HS-5 (cell line): Measurements from ENCODE around the gene CD8B2.
"Not testable (repeated sequence)": the region's sequence is repeated elsewhere in the genome, so short reads cannot be mapped to it uniquely, and the experiment has no call there.

Experiments
- DNase-seq: peaks from one replicate; pipeline ENCODE4 v3.0.0-alpha.2; 2012; ENCODE audit warnings: low read depth

The CD8B2 gene

GRCh38 chr2:106486551-106487385 is at the start of gene CD8B2:
TSS of gene CD8B2 (plus strand) at chr2:106487364. CDS start at chr2:106487427, 63 bp downstream.
- not testable (repeated sequence) for DNase-seq

DNA sequence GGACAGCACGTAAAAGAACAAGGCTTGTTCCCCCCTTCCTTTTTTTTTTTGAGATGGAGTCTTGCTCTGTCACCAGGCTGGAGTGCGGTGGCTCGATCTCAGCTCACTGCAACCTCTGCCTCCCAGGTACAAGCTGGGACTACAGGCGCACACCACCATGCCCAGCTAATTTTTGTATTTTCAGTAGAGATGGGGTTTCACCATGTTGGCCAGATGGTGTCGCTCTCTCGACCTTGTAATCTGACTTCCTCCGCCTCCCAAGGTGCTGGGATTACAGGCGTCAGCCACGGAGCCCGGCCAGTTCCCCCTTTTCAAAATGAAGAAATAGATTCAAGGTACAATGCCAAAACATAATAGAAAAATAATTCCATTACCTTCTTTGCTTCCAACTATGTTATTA is 25.3 kb upstream of the CD8B2 start:
- DNase-seq, result not testable (repeated sequence)

GRCh38 chr2:106467516-106467915 is 19.6 kb upstream of the CD8B2 start:
- not testable (repeated sequence) for DNase-seq

GRCh38 chr2:106468107-106468506 is 19.1 kb upstream of the CD8B2 start, which contains the start of gene RGPD3:
TSS of gene RGPD3 (minus strand) at chr2:106468413. CDS start at chr2:106468288, 125 bp downstream.
- DNase-seq, result not testable (repeated sequence)

DNA sequence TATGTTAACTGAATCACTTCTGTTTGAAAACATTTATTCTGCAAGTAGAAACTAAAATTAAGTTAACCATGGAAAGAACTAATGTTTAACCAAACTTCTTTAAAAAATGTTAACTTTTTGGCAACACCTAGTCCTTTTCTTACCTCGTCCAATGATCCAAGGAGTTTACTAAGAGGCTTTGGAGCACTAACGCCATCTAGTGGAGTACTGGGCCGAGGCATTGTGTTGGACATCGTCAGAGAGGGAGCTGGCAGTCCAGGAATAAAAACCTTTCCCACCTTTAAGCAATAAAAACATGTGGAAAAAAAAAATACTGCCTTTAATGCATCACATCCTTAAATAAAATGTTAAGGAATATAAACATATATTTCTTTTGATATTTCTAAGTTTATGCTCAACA is 16.5 kb upstream of the CD8B2 start:
- not testable (repeated sequence) for DNase-seq

DNA sequence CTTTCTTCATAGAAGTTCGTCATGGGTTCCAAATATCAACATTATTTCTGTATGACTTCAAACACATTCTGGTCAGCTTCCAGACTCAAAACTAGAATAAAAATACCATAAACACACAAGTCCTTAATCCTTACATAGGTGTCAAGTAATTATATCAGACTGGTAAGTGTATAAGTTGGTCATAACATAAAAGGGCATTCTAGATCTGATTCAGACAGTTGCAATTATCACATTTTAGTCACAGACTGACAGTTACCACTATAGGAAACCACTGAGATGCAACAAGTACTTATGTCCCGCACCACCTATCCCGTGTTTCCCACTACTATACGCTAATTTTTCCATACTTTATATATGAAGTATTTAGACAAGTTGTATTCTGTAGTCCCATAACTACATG is 9.5 kb upstream of the CD8B2 start:
- DNase-seq, result not testable (repeated sequence)

DNA sequence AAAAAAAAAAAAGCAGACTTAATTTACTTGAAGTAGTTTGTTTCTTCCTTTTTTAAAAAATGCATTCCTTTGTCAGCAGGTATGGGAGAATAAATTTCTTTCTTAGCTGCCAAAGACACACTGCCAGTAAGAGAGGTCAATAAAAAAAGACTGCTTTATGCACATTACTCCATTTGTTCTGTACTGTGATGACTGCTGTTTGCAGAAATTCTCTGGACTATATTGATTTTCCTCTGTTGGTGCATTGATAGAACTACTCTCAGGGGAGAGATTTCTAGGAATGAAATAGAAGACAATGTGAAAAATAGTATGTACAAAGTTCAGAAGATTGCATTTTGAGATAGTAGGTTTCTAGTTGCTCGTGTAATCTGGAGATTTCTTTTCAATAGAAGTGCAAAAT is 7.6 kb upstream of the CD8B2 start:
- DNase-seq, result not testable (repeated sequence)

DNA sequence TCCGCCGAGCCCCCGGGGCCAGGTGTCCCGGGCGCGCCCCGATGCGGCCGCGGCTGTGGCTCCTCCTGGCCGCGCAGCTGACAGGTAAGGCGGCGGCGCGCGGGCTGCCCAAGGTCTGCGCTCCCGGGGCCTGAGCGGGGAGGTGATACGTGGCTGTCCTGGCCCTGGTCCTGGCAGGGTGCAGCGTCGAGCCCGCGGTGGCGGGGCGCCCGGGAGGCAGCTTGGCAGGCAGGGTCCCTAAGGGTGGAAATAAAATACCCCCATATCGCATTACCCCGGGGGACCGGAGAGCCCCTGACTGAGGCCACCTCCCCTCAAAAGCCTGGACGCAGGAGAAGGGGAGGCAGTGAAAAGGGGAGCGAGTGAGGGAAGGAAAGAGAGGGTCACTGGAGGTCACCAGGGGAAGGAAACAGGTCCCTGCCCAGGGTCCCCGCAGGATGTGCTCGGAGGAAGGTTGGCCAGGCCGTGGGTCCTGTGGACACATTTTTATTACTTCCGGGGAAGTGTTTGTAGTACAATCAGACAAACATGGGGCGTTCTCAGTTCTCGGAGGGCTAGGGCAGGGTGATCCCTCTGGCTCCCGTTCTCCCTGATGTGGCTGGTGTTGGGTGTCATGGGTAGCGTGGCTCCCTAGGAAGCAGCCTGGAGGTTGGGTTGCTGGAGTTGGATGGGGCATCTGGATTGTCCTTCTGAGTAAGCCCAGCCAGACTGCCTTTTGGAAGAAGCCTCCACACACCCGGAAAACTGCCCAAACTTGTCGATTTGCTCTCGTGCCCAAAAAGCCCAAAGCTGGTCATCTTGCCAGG is 425 bp downstream of the CD8B2 start:
- DNase-seq, result not testable (repeated sequence)

- DNase-seq, result not testable (repeated sequence)
Observed at GRCh38 chr2:106489701-106490100, 2.5 kb downstream of the CD8B2 start.

GRCh38 chr2:106492399-106492798 is 5.2 kb downstream of the CD8B2 start:
- not testable (repeated sequence) for DNase-seq

DNA sequence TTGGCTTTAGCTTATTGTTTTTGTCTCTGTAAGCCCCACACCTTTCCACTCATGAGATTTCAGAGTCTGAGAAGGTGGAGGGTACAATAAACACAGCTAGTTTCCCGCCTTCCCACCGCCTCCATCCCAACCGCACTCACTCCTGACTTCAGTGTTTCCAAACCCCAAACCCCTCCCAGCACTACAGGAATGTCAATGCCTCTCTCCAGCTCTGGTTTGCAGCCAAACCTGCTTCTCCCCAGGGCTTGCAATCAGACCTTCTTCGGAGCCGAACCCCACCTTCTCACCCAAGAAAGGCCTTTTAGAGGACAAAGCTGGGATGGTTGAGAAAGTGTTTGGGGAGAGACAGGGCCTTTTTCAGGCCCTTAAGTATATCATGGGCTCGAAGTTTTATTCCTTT is 5.7 kb downstream of the CD8B2 start:
- DNase-seq, result not testable (repeated sequence)

GRCh38 chr2:106498549-106498948 is 11.4 kb downstream of the CD8B2 start:
- DNase-seq, result not testable (repeated sequence)

DNA sequence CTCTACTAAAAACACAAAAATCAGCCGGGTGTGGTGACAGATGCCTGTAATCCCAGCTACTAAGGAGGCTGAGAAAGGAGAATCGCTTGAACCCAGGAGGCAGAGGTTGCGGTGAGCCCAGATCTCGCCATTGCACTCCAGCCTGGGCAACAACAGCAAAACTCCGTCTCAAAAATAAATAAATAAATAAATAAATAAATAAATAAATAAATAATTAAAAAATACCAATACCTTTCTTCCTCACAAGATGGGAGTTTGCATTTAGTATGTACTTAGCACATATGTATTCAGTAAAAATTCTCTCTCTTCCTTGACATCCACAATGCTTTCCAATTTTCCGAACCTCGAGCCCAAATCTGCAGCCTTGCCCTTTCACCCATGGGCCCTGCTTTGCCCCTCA is 13.2 kb downstream of the CD8B2 start:
- DNase-seq, result not testable (repeated sequence)

DNA sequence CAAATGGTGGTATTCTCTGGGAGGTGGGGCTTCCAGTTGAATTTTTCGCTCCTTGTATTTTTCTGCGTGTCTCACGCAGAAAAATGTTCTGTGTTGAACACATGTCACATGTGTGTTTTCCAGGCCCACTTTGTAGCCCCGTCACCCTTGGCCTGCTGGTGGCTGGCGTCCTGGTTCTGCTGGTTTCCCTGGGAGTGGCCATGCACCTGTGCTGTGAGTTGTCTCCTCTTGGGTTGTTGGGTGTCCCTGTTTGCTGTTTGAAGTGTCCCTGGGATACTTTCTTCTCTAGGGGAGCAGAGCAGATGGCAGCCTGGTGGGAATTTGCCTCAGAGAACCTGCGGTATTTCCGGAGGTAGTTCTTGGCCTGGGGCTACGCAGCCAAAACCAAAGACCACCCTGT is 15.2 kb downstream of the CD8B2 start:
- DNase-seq, result not testable (repeated sequence)

DNA sequence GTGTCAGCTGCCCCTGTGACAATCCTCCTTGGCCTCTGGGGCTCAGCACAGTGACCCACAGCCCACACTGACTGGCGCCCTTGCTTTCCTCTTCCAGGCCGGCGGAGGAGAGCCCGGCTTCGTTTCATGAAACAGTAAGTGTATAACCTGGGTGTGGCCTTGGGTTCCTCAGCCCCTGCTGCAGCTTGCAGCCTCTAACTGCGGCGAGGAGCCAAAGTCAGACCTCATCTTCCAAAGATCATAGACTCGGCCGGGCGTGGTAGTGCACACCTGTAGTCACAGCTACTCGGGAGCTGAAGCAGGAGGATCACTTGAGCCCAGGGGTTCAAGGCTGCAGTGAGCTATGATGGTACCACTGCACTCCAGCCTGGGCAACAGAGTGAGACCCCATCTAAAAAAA is 17.0 kb downstream of the CD8B2 start:
- not testable (repeated sequence) for DNase-seq

DNA sequence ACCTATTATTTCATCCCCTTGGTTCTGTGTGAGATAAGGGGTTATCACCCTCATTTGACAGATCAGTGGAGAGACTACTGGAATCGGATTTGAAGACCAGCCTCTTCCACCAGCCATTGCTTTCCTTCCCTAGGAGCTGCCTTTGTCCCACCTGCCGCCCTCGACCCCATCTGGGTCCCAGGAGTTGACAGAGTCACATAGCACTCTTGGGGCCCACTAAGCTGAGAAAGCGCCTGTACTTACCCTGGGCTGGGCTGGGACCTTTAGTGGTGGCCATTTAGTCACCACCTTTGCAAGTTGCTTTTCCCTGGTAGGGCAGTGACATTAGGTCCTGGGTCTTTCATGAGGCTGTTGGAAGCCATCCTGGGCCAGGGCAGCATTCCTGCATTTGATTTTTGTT is 17.6 kb downstream of the CD8B2 start:
- not testable (repeated sequence) for DNase-seq

DNA sequence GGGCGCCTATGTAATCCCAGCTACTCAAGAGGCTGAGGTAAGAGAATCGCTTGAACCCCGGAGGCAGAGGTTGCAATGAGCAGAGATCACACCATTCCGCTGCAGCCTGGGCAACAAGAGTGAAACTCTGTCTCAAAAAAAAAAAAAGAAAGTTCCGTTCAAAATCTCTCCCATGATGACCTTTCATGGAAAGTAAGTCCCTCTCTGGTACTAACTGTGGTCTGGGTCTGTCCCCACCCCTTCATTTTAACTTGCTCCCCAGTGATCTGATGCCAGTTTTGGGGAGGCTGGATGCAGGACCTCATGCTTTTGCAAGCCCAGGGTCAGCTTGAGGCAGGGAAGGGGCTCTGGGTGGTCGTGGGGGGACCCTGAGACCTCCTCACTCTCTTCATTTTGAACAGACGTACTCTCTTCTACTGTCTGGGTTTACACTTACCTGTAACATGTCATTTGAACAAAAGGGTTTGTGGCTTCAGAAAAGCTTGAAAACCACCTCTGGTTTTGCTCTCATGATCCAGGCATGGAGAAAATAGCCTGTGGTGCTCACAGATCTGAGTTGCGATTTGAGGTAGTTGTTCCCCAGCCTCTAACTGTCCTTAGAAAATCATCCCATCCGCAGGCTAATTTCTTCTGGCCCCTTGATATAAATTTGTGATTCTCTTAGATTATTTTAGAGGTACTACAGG is 19.0 kb downstream of the CD8B2 start:
- not testable (repeated sequence) for DNase-seq

DNA sequence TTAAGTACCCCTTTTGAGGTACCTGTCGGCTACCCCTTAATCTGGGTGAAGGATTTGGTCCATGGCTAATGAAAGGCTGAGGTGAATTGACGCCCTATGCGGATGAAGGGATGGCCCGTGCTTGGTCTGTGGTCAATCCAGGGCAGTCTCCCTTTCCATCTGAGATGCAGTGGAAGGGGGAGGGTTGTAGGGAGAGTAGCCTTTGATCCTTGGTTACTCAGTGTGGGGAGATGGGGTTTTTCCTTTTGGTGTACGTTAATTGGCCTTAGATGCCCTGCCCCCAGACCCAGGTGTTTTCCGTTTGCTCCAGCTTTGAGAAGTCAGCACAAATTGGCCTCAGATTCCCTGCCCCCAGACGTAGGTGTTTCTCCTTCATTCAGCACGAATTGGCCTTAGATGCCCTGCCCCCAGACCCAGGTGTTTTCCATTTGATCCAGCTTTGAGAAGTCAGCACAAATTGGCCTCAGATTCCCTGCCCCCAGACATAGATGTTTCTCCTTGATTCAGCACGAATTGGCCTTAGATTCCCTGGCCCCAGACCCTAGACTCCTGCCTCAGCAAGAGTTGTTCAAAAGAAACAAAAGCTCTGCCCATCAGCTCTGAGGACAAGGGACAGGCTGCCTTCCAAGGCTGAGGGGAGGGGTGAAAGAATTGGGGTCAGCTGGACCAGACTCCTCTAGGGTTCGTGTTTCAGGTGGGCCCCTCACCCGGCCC is 21.7 kb downstream of the CD8B2 start:
- DNase-seq, result not testable (repeated sequence)

DNA sequence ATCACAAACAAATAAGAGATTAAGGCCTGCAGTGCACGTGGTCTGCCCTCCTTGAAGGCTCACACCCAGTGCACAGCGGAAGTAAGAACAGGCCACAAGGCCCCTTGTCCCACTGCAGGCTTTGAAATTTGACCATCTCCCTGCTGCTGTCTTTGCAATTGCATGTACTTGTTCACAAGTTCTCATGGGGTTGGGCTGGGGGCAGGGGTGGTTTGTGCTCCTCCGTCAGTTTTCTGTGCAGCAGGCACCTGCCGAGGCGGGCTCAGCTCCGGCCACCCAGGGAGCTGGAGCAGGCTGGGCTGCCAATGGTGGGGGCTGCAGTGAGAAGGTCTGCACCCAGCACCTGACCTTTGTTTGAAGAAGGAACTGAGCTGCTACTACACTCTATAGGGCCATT is 22.2 kb downstream of the CD8B2 start:
- not testable (repeated sequence) for DNase-seq

GRCh38 chr2:106510791-106511190 is 23.6 kb downstream of the CD8B2 start:
- DNase-seq, result not testable (repeated sequence)

- peak; percentile 41 for DNase-seq
Observed at GRCh38 chr2:106511476-106511901, 24.3 kb downstream of the CD8B2 start.
